ENCODE results near the gene HOXA7. TPM values are rescaled to one million over a fixed set of nuclear protein-coding genes. Genes with fewer than 3 reads are reported as not detected.

The HOXA7 gene
- total RNA-seq, 1 donor = not detected

DNA sequence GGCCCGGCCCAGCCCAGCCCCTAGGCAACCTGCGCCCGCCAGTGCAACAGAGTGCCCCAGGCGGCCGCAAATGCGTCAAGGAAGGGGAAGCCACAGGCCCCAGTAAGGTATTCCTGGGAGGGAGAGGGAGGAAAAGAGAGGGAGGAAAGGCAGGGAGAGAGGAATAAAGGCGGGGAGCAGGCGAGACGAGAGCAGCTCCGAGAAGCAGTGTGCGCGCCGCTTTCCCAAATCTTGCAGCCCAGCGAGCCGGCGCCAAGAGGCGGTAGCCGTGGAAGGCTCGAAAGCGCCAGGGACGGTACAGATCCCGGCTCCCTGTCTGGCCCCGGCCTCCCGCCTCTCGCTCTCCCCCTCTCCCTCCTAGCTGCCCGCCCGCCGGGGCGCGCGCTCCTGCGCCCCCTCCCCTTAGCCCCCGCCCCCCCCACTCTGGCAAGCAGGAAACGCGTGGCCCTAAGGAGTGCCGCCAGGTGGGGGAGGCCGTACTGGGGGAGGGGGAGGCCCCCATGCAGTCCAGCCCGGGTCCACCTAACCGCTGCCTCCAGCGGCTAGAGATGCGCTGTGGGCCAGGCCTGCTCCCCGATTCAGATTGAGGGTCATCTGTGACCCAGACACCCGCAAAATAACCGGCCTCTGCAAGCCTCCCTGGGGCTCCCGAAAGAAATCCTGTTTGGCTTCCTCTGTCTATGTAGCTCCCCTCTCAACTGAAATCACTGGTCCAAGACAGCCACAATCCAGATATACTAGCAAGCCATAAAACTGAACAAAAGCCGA, 13.4 kb upstream of the HOXA7 start:
- H3K4me3 ChIP-seq (ENCODE audit: low read depth, low read length) = no peak overlapping the region
- DNase-seq (ENCODE audit: low read depth) = no peak
- TF ChIP-seq, protein P1, sequence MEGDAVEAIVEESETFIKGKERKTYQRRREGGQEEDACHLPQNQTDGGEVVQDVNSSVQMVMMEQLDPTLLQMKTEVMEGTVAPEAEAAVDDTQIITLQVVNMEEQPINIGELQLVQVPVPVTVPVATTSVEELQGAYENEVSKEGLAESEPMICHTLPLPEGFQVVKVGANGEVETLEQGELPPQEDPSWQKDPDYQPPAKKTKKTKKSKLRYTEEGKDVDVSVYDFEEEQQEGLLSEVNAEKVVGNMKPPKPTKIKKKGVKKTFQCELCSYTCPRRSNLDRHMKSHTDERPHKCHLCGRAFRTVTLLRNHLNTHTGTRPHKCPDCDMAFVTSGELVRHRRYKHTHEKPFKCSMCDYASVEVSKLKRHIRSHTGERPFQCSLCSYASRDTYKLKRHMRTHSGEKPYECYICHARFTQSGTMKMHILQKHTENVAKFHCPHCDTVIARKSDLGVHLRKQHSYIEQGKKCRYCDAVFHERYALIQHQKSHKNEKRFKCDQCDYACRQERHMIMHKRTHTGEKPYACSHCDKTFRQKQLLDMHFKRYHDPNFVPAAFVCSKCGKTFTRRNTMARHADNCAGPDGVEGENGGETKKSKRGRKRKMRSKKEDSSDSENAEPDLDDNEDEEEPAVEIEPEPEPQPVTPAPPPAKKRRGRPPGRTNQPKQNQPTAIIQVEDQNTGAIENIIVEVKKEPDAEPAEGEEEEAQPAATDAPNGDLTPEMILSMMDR (IDR thresholded peaks at IDR 0.05; ENCODE audit: insufficient read depth, low read length) = no peak

DNA sequence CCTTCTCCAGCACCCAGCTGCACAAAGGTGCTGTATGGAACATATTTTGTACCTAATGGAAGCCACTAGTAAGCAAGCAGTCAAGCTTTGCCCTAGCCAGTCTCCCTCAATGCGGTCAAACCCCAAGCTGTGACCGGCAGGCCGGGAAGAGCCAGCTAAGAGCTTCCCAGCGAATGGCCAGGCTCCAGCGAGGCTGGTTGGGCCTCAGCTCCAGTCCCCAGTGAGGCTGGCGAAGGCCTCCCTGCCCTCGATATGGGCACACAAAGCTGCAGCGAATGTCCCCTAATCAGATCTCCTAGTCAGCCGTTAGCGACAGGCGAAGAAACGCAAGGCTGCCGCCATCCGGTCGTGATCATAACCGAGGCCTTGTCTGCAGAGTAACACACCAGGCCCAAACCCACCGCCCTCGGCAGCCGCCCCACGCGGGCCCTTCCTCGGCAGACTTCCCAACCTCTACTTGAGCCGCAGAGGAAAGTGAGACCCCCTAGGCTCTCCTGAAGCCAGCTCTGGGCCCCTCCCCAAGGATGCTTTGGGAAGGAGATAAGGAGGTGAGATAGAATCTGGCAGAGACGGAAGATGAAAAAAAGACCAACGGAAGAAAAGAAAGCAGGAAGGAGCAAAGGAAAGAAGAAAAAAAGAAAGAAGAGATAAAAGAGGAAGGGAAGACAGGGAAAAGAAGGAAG, 11.9 kb upstream of the HOXA7 start:
- DNase-seq (ENCODE audit: low read depth) = no peak
- no peak overlapping the region for H3K4me3 ChIP-seq (ENCODE audit: low read depth, low read length)
- TF ChIP-seq, protein P1 (IDR thresholded peaks at IDR 0.05; ENCODE audit: insufficient read depth, low read length) = no peak

- DNase-seq (ENCODE audit: low read depth) = no peak
- TF ChIP-seq, protein P1 (IDR thresholded peaks at IDR 0.05; ENCODE audit: insufficient read depth, low read length) = no peak
- no peak overlapping the region for H3K4me3 ChIP-seq (ENCODE audit: low read depth, low read length)
Measured at GRCh38 chr7:27167916-27168264, 11.4 kb upstream of the HOXA7 start.

DNA sequence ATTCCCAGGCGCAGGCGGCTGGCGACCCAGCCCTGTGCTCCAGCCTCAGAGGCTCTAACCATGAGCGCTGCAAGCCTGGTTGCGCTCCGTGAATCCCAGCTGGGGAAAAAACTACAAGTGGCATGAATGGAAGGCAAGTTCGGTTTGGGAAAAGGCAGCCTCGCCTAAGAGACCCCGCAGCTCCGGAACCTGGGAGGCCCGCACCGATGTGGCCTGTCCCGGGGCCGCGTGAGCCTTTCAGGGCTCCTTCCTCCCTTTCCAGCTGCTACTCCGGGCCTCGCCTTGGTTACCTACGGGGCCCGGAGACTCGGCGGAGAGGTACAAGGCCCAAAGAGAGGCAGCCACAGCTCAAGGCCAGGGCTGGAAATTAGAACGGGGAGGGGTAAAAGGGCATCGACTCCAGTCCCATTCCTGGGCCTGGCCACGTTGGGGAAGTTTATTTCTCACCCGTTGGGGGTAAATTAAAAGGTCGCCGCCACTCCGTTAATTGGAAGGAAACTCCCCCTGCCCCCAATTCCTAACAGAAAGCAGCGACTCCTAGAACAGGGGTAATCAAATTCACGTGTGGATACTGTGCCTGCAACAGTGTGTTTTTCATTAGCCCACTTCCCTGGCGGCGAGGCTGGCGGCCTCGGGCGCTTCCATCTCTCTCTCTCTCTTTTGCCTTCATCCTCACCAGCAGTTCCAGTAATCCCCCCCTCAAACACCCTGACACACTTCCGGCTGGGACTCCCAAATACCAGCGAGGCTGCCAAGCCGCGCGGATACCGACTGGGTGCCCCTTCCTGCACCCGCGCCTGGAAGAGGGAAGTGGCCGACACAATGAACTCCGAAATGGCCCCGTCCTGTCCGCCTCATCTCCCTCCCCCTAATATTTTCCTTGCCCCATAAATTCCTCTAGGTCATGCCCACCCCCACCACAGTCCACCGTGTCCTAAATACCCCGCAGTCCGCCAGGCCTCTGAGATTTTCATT, 10.3 kb upstream of the HOXA7 start:
- TF ChIP-seq, protein P1 (IDR thresholded peaks at IDR 0.05; ENCODE audit: insufficient read depth, low read length) = no peak
- no peak overlapping the region for H3K4me3 ChIP-seq (ENCODE audit: low read depth, low read length)
- no peak for DNase-seq (ENCODE audit: low read depth)

GRCh38 chr7:27165996-27166530, 9.6 kb upstream of the HOXA7 start:
- DNase-seq (ENCODE audit: low read depth) = no peak
- no peak overlapping the region for H3K4me3 ChIP-seq (ENCODE audit: low read depth, low read length)
- TF ChIP-seq, protein P1 (IDR thresholded peaks at IDR 0.05; ENCODE audit: insufficient read depth, low read length) = no peak

All from fibroblast of the aortic adventitia (primary cell).